SJSA1 (cell line): ENCODE results near the gene NR3C2. TPM values are rescaled to one million over a fixed set of nuclear protein-coding genes. Genes with fewer than 3 reads are reported as not detected.

Source experiments
- DNase-seq, 2 experiments: peaks; one replicate each; pipeline ENCODE4 v3.0.0-alpha.2; 2015 to 2020; ENCODE audit warnings: low spot score in 2 of 2, low read depth in 1 of 2
- H3K27ac ChIP-seq: fragments of 250-450 bp; sonication (Bioruptor Pico); 2 replicates; pipeline ENCODE4 v1.5.1; 2020; ENCODE audit warnings: mild to moderate bottlenecking, moderate library complexity
- H3K27me3 ChIP-seq: fragments of 250-450 bp; sonication (Bioruptor Pico); replicated peaks from 2 replicates; pipeline ENCODE4 v1.5.1; 2020; ENCODE audit warnings: mild to moderate bottlenecking, moderate library complexity
- H3K36me3 ChIP-seq: fragments of 250-450 bp; sonication (Bioruptor Pico); 2 replicates; pipeline ENCODE4 v1.5.1; 2020; ENCODE audit warnings: mild to moderate bottlenecking
- H3K4me1 ChIP-seq: fragments of 250-450 bp; sonication (Bioruptor Pico); replicated peaks from 2 replicates; pipeline ENCODE4 v1.6.1; 2021; ENCODE audit warnings: mild to moderate bottlenecking
- H3K4me3 ChIP-seq: fragments of 250-450 bp; sonication (Bioruptor Pico); 2 replicates; pipeline ENCODE4 v1.5.1; 2020; ENCODE audit warnings: mild to moderate bottlenecking
- H3K9me3 ChIP-seq: fragments of 250-450 bp; sonication (Bioruptor Pico); replicated peaks from 2 replicates; pipeline ENCODE4 v1.5.1; 2020; ENCODE audit warnings: mild to moderate bottlenecking
- total RNA-seq: library from RNA; depleted of rRNA; stranded (reverse); fragments of >200 nt; shearing (Covaris generic); gene quantifications from 2 replicates; pipeline ENCODE4 v1.2.3, GENCODE V29; 2014

NR3C2 gene
- total RNA-seq, 1 experiment from 2014 or later = 0.11 TPM

DNA sequence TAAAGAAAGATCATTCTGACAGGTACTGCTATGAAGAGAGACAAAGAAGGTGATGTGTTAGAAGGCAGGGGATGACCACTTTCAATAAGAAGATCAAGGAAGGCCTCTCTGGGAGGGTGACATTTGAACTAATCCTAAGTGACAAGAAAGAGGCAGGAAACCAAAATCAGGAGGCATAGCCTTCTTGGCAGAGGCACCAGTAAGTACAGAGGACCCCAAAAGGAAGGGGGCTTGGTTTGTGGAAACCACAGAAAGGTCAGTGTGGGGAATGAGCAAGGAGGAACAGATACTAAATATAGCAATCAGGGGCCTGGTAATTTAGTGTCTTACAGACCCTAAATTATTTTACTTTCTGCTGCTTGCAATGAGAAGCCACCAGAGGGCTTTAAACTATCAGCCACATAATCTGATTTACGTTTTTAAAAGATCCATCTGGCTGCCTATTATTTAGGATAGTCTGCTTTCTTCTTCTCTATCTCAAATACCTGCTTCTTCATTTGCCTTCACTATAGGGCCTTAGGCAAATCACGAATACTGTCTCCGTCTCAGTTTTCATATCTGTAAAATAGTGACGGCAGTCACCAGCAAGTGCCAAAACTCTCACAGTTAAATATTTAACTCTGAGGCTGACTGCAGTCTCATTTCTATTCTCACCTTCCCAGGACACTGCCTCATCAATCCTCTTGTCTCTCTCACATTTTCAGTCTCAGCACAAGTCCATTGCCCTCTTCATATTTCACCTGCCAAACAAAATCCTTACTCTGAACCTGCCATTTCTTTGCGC, 16.7 kb downstream of the NR3C2 start:
- H3K4me3 ChIP-seq = no peak overlapping the region
- DNase-seq = no peak
- H3K4me1 ChIP-seq = no peaks in the 10 kb centered on the region
- no peaks in the 10 kb centered on the region for H3K36me3 ChIP-seq
- H3K9me3 ChIP-seq = no peaks in the 10 kb centered on the region
- no peak overlapping the region for H3K27ac ChIP-seq
- H3K27me3 ChIP-seq = peaks cover 5% of the 10 kb centered on the region

DNA sequence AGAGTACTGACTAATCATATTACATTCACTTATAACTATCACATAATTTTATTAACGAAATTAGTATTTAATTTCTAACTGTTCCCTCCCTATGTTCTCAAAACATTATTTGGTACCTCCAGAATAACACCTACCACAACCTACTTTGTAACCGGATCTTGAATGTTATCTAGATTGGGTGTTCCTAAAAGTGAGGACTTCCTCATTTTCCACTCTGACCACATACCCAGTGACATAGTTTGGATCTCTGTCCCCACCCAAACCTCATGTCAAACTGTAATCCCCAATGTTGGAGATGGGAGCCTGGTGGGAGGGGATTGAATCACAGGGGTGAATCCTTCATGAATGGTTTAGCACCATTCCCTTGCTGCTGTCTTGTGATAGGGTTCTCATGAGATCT, 21.8 kb downstream of the NR3C2 start:
- H3K4me3 ChIP-seq = no peak overlapping the region
- H3K36me3 ChIP-seq = no peaks in the 10 kb centered on the region
- no peaks in the 10 kb centered on the region for H3K4me1 ChIP-seq
- H3K27ac ChIP-seq = no peak overlapping the region
- no peak for DNase-seq
- no peaks in the 10 kb centered on the region for H3K9me3 ChIP-seq
- no peaks in the 10 kb centered on the region; the same call in 1 of the 2 replicates for H3K27me3 ChIP-seq

DNA sequence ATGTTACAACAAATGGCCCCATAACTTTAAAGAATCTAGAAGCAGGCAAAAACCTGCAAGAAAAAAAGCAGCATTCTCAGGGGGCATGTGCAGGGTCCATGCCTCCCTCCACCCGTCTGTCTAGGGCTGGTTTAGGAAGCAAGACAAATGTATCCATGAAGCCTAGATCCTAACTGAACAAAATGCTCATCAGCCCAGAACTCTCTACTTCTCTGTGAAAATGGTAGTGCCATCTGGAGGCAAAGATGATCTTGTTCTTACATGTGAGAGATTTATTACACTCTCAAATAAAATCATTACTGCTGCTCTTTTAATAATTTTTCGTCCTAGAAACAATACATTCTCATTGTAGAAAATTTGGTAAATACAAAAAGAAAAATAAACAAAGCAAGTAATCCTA, 26.7 kb downstream of the NR3C2 start:
- Histone ChIP-seq H3K27ac (no peak overlapping the region), H3K27me3 (0 out of 2 replicates have a peak, but pooled peaks cover 5% of the 10 kb centered on the region), H3K4me3 (no peak overlapping the region), H3K4me1 (no peaks in the 10 kb centered on the region), H3K9me3 (no peaks in the 10 kb centered on the region), H3K36me3 (no peaks in the 10 kb centered on the region)
- DNase-seq = no peak

DNA sequence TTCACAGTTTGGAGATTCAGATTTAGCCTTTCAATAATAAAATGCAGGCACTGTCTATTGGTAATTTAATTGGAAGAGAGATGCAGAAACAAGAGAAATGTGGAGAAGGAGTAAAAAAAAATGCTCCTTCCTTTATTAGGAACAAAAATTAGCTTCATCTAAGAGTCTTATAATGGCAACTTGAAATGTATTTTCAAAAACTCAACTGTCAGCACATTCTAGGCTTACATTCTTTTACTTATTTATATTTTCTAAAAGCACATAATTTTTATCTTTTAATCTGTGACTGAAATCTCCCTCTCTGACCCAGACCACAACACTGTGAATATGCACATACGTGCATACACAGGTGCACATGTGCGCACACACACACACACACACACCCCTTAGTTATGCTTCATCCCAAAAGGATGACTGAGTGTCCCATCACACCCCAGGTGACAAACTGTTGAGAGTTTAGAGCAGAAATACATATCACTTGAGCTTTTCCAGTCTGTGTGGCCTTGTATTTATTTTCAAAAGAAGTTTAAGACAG, 29.7 kb downstream of the NR3C2 start:
- H3K4me1 ChIP-seq = no peaks in the 10 kb centered on the region
- H3K27ac ChIP-seq = no peak overlapping the region
- DNase-seq = no peak
- H3K9me3 ChIP-seq = no peaks in the 10 kb centered on the region
- no peaks in the 10 kb centered on the region for H3K36me3 ChIP-seq
- H3K27me3 ChIP-seq = 0 out of 2 replicates have a peak, but pooled peaks cover 5% of the 10 kb centered on the region
- no peak overlapping the region for H3K4me3 ChIP-seq

DNA sequence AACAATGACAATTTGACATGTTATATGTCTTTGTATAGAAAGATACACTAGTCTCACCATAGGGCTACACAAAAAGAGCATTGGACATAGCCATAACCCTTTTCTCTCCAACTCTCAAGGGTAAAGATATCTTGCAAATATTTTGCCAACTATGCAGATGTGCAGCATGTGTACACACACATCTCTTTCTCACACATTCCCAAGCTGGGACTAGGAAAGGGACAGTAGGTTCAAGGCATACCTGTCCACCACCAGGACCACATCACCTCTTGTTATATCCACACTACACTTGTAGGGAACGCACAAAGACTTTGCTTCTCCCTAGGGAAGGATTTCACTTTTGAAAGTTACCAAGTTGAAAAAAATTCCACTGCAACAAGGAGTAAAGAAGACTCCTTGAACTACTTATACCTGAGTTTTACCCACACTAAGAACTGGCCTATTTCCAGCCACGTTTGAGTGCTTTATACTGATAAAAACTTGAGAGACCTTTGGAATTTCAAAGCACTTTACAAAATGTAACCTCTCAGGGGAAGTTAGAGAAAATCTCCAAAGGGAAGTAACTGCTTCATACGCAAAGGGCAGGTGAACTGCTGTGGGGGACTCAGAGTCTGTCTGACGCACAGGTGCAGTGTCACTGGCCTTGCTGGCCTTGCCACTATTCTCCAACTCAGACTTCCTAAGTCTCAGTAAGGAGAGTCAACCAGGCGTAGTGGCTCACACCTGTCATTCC, 36.9 kb downstream of the NR3C2 start:
- H3K36me3 ChIP-seq = no peaks in the 10 kb centered on the region
- no peaks in the 10 kb centered on the region for H3K4me1 ChIP-seq
- DNase-seq = no peak
- H3K9me3 ChIP-seq = no peaks in the 10 kb centered on the region
- no peak overlapping the region for H3K4me3 ChIP-seq
- H3K27ac ChIP-seq = no peak overlapping the region
- H3K27me3 ChIP-seq = no peaks in the 10 kb centered on the region

DNA sequence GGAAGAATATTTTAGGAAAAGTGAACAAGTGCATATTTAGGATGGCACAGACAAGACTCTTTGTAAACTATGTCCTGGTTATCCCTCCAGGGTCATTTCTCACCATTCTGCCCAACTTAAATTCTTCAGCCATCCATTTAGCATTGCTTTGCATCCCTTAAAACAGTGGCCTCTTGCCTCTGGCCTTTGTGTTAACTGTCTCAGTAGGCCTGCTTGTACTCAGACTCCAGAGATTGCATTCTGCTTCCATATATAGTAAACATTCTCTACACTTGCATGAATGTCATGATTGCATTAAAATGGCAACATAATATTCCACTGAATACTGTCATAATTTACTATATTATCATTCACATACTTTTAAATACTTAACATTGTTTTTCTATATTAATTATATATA, 43.2 kb downstream of the NR3C2 start:
- Histone ChIP-seq H3K36me3 (no peaks in the 10 kb centered on the region), H3K27me3 (no peaks in the 10 kb centered on the region), H3K27ac (no peak overlapping the region), H3K4me3 (no peak overlapping the region), H3K4me1 (no peaks in the 10 kb centered on the region), H3K9me3 (no peaks in the 10 kb centered on the region)
- no peak for DNase-seq

DNA sequence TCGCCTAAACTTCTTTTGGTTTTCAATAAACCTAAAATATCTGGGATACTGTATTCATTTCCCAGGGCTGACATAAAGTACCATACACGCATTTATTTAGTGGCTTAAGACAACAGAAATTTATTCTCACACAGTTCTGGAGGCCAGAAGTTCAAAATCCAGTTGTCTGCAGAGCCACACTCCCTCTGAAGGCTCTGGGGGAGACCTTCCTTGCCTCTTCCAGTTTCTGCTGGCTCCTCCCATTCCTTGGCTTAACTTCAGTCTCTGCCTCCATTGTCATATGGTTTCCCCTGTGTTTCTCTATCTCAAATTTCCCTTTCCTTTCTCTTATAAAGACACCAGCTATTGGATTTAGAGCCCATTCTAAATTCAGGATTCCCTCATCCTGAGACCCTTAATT, 44.4 kb downstream of the NR3C2 start:
- no peaks in the 10 kb centered on the region for H3K4me1 ChIP-seq
- no peaks in the 10 kb centered on the region for H3K9me3 ChIP-seq
- H3K27me3 ChIP-seq = no peaks in the 10 kb centered on the region
- H3K36me3 ChIP-seq = no peaks in the 10 kb centered on the region
- no peak for DNase-seq
- H3K27ac ChIP-seq = no peak overlapping the region
- H3K4me3 ChIP-seq = no peak overlapping the region

DNA sequence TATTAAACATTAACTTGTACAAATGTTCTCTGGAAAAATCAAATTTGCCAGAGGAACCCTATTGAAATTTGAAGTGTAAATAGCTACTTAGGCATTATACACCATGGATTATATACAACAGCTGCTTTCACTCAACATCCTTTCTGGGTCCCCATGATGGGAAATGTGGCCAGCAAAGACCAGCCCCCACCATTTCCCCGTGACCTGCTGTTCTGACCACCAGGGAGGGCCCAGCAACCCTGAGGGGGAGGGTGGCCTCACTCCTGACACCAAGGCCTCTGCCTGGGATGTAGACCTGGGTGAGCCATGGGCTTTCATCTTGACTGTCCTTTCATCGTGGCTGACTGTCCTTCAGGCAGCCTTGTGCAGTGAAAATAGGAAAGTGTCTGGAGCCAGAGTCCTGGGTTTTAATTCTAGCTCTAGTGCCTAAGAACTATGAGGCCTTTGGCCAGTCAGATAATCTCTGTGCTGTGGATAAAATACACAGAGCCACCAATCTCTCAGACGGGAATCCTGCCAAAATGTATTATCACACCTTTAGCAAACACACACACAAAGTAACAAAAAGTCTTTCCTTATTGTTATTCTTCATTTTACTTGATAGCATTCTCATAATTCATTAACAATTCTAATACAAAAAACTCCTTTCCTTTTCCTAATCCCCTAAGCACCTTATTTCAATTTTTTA, 45.1 kb downstream of the NR3C2 start:
- no peak overlapping the region for H3K4me3 ChIP-seq
- no peaks in the 10 kb centered on the region for H3K36me3 ChIP-seq
- DNase-seq = no peak
- no peak overlapping the region for H3K27ac ChIP-seq
- H3K4me1 ChIP-seq = no peaks in the 10 kb centered on the region
- no peaks in the 10 kb centered on the region; the same call in 1 of the 2 replicates for H3K27me3 ChIP-seq
- H3K9me3 ChIP-seq = no peaks in the 10 kb centered on the region

DNA sequence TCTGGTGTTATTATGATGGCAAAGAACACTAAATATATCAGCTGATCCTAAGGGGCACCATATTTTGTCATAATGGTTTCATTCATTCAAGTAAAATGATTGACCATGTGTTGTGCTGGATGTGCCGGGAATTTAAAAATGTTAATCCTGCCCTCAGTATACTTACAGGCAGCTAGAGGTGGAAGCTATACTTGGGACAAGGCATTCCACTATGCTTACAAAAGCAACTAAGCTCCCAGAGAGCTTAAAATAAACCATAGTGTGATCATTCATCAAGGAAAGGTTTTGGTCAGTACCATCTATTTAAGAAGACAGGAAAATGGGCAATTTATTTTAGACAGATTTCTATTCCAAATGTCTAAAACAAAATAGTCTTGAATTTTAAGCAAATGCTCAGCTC, 46.4 kb downstream of the NR3C2 start:
- H3K9me3 ChIP-seq = no peaks in the 10 kb centered on the region
- DNase-seq = no peak
- H3K27ac ChIP-seq = no peak overlapping the region
- H3K27me3 ChIP-seq = no peaks in the 10 kb centered on the region; the same call in 1 of the 2 replicates
- no peak overlapping the region for H3K4me3 ChIP-seq
- no peaks in the 10 kb centered on the region for H3K36me3 ChIP-seq
- no peaks in the 10 kb centered on the region for H3K4me1 ChIP-seq

DNA sequence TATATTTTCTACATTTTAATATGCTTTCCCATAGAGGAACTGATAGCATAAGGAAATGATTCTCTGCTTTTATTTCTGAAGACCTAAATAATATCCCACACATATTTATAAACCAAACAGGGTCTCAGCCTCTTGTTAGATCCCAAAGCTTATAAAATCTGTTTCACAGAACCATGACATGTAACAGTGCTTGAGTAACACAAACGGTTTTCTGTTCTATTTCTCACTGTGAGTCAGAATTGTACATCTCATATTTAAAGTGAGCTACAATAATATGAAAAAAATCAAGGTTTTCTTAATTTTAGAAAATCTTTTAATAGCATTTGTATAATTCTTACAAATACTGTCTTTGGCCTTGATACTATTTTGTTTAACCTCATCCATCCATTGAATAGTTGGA, 51.2 kb downstream of the NR3C2 start:
- no peak for DNase-seq
- Histone ChIP-seq H3K36me3 (no peaks in the 10 kb centered on the region), H3K27ac (no peak overlapping the region), H3K4me1 (no peaks in the 10 kb centered on the region), H3K27me3 (no peaks in the 10 kb centered on the region; the same call in 1 of the 2 replicates), H3K4me3 (no peak overlapping the region), H3K9me3 (no peaks in the 10 kb centered on the region)

DNA sequence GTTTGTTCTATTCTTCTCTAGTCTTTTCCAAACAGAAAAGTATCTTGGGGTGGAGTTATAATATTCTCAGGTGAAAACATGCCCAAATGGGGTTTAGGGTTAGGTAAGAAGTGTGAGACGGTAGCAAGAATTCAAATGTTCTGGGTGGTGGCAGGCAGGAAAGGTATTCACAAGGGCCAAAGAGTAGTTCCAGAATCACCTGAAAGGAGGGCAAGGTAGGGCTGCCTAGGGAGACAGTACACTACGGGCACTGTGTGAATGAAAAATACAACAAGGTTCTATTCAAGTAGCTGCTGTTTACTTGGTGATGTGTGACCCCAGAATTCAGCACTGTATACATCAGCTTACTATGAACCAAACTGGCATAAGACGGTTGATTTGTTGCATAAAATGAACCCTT, 51.9 kb downstream of the NR3C2 start:
- DNase-seq = no peak
- no peaks in the 10 kb centered on the region for H3K36me3 ChIP-seq
- no peaks in the 10 kb centered on the region for H3K9me3 ChIP-seq
- no peaks in the 10 kb centered on the region for H3K4me1 ChIP-seq
- H3K4me3 ChIP-seq = no peak overlapping the region
- H3K27me3 ChIP-seq = no peaks in the 10 kb centered on the region; the same call in 1 of the 2 replicates
- H3K27ac ChIP-seq = no peak overlapping the region

DNA sequence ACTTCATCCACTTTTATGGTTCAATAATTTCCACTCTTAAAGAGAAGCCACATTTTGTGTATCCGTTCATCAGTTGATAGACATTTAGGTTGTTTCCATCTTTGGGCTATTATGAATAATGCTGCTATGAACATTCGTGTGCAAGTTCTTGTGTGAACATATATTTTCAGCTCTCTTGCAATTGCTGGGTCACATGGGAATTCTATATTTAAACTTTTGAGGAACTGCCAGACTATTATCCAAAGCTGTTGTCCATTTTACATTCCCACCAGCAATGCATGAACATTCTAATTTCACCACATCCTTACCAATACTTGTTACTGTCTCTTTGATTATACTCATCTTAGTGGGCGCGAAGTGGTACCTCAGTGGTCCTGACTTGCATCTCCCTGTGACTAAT, 61.9 kb downstream of the NR3C2 start:
- H3K9me3 ChIP-seq = no peaks in the 10 kb centered on the region
- H3K4me3 ChIP-seq = no peak overlapping the region
- H3K36me3 ChIP-seq = no peaks in the 10 kb centered on the region
- no peak for DNase-seq
- H3K4me1 ChIP-seq = no peaks in the 10 kb centered on the region
- H3K27ac ChIP-seq = no peak overlapping the region
- peaks cover 2% of the 10 kb centered on the region; the same call in 1 of the 2 replicates for H3K27me3 ChIP-seq

DNA sequence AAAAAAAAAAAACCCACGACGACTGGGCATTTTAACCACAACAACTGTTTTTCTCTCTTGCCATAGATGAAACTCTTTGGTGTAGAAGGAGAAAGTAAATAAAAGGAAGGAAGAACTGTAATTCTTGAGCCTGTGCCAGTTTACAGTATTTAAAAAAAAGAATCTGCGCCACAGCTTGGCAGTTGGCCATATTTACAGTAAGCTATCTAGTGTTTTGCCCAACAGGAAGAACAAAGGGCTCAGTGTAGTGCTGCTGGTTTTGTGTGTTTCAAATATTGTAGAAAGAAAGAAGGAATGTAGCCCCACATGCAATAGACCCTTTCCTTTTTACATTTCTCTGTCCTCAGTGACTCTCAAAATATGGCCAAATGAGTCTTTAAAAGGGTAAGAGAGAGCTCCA, 66.1 kb downstream of the NR3C2 start:
- peak in 1 of 2 experiments; percentile 20 for DNase-seq
- Histone ChIP-seq H3K27me3 (0 out of 2 replicates have a peak, but pooled peaks cover 6% of the 10 kb centered on the region), H3K4me3 (no peak overlapping the region), H3K4me1 (no peaks in the 10 kb centered on the region), H3K27ac (no peak overlapping the region), H3K36me3 (no peaks in the 10 kb centered on the region), H3K9me3 (no peaks in the 10 kb centered on the region)
